Ramos (cell line): ENCODE data around the gene RAB13.

Experiments used
- in situ Hi-C: fragments of 300-500 bp; cut with MboI; formaldehyde crosslinking; loops from one replicate; pipeline ENCODE4 v1.14.3; 2022; ENCODE audit warnings: low sequenced_read_pairs; ENCODE audit not compliant: unreplicated experiment

The RAB13 gene

GRCh38 chr1:153958111-153958960 is 27.8 kb downstream of the RAB13 start, which contains the start of gene CRTC2:
CRTC2 (minus strand) TSS chr1:153958612; CDS start chr1:153958497, 115 bp downstream.
- in situ Hi-C loops: no loop called here

GRCh38 chr1:153957744-153958110 is 28.4 kb downstream of the RAB13 start:
- in situ Hi-C loops: no loop called here

- in situ Hi-C loops: no loop called here
Measured at GRCh38 chr1:153956997-153957715, 29.0 kb downstream of the RAB13 start.

- in situ Hi-C loops: no loop called here
Measured at GRCh38 chr1:153954826-153955225, 31.3 kb downstream of the RAB13 start.

GRCh38 chr1:153953859-153954365 is 32.2 kb downstream of the RAB13 start:
- in situ Hi-C loops: no loop called here

GRCh38 chr1:153951801-153952200 is 34.3 kb downstream of the RAB13 start:
- in situ Hi-C loops: no loop called here

GRCh38 chr1:153951183-153951582 is 35.0 kb downstream of the RAB13 start:
- in situ Hi-C loops: no loop called here

GRCh38 chr1:153946622-153947241 is 39.4 kb downstream of the RAB13 start, which contains the start of gene DENND4B:
DENND4B (minus strand) TSS chr1:153946718; CDS start chr1:153944374, 2,344 bp downstream.
- in situ Hi-C loops: no loop called here

GRCh38 chr1:153945795-153946621 is 40.1 kb downstream of the RAB13 start:
- in situ Hi-C loops: no loop called here

GRCh38 chr1:153945131-153945794 is 40.9 kb downstream of the RAB13 start:
- in situ Hi-C loops: no loop called here

- in situ Hi-C loops: no loop called here
Measured at GRCh38 chr1:153944827-153945117, 41.4 kb downstream of the RAB13 start.

- in situ Hi-C loops: no loop called here
Measured at GRCh38 chr1:153944005-153944826, 41.9 kb downstream of the RAB13 start.

GRCh38 chr1:153942766-153943549 is 43.2 kb downstream of the RAB13 start:
- in situ Hi-C loops: no loop called here

GRCh38 chr1:153941826-153942725 is 44.1 kb downstream of the RAB13 start:
- in situ Hi-C loops: no loop called here

- in situ Hi-C loops: no loop called here
Measured at GRCh38 chr1:153940756-153941155, 45.4 kb downstream of the RAB13 start.

- in situ Hi-C loops: no loop called here
Measured at GRCh38 chr1:153939476-153939875, 46.7 kb downstream of the RAB13 start.

GRCh38 chr1:153938996-153939395 is 47.1 kb downstream of the RAB13 start:
- in situ Hi-C loops: no loop called here
